ENCODE results near the gene NTM. TPM values are rescaled to one million over a fixed set of nuclear protein-coding genes. Genes with fewer than 3 reads are reported as not detected.
"Not testable (repeated sequence)": the region's sequence is repeated elsewhere in the genome, so short reads cannot be mapped to it uniquely, and the experiment has no call there.

Gene NTM
- total RNA-seq, 1 donor from 2014 or later: 92.1 TPM

GRCh38 chr11:132361011-132361550 is 990.7 kb downstream of the NTM start:
- TF ChIP-seq, protein P1, sequence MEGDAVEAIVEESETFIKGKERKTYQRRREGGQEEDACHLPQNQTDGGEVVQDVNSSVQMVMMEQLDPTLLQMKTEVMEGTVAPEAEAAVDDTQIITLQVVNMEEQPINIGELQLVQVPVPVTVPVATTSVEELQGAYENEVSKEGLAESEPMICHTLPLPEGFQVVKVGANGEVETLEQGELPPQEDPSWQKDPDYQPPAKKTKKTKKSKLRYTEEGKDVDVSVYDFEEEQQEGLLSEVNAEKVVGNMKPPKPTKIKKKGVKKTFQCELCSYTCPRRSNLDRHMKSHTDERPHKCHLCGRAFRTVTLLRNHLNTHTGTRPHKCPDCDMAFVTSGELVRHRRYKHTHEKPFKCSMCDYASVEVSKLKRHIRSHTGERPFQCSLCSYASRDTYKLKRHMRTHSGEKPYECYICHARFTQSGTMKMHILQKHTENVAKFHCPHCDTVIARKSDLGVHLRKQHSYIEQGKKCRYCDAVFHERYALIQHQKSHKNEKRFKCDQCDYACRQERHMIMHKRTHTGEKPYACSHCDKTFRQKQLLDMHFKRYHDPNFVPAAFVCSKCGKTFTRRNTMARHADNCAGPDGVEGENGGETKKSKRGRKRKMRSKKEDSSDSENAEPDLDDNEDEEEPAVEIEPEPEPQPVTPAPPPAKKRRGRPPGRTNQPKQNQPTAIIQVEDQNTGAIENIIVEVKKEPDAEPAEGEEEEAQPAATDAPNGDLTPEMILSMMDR (IDR thresholded peaks at IDR 0.05): no peak
- Mint-ChIP-seq H3K4me3 (ENCODE audit: unreplicated experiment) (no peak overlapping the region), H3K36me3 (ENCODE audit: low read depth) (no peaks in the 10 kb centered on the region), H3K27ac (ENCODE audit: unreplicated experiment) (no peak overlapping the region), H3K4me1 (ENCODE audit: low read depth) (no peaks in the 10 kb centered on the region), H3K9me3 (ENCODE audit: low read depth) (peaks cover 3% of the 10 kb centered on the region), H3K27me3 (ENCODE audit: low read depth) (peaks cover 8% of the 10 kb centered on the region)
- DNase-seq (ENCODE audit: low spot score): no peak

GRCh38 chr11:132365650-132366049 is 995.2 kb downstream of the NTM start:
- peaks cover 2% of the 10 kb centered on the region for H3K27me3 Mint-ChIP-seq (ENCODE audit: low read depth)
- DNase-seq (ENCODE audit: low spot score): no peak
- TF ChIP-seq, protein P1 (IDR thresholded peaks at IDR 0.05): no peak
- H3K4me3 Mint-ChIP-seq (ENCODE audit: unreplicated experiment): no peak overlapping the region
- peaks cover 2% of the 10 kb centered on the region for H3K36me3 Mint-ChIP-seq (ENCODE audit: low read depth)
- H3K9me3 Mint-ChIP-seq (ENCODE audit: low read depth): peaks cover 13% of the 10 kb centered on the region
- H3K27ac Mint-ChIP-seq (ENCODE audit: unreplicated experiment): no peak overlapping the region
- no peaks in the 10 kb centered on the region for H3K4me1 Mint-ChIP-seq (ENCODE audit: low read depth)

GRCh38 chr11:132367293-132367692 is 996.9 kb downstream of the NTM start:
- no peak for DNase-seq (ENCODE audit: low spot score)
- Mint-ChIP-seq H3K4me3 (ENCODE audit: unreplicated experiment) (no peak overlapping the region), H3K9me3 (ENCODE audit: low read depth) (peaks cover 13% of the 10 kb centered on the region), H3K36me3 (ENCODE audit: low read depth) (peaks cover 2% of the 10 kb centered on the region), H3K27me3 (ENCODE audit: low read depth) (peaks cover 2% of the 10 kb centered on the region), H3K4me1 (ENCODE audit: low read depth) (no peaks in the 10 kb centered on the region), H3K27ac (ENCODE audit: unreplicated experiment) (no peak overlapping the region)
- TF ChIP-seq, protein P1 (IDR thresholded peaks at IDR 0.05): no peak

- not testable (repeated sequence) for H3K27me3 Mint-ChIP-seq (ENCODE audit: low read depth); H3K36me3 Mint-ChIP-seq (ENCODE audit: low read depth); H3K4me1 Mint-ChIP-seq (ENCODE audit: low read depth); H3K27ac Mint-ChIP-seq (ENCODE audit: unreplicated experiment); DNase-seq (ENCODE audit: low spot score); H3K4me3 Mint-ChIP-seq (ENCODE audit: unreplicated experiment)
- peaks cover 10% of the 10 kb centered on the region for H3K9me3 Mint-ChIP-seq (ENCODE audit: low read depth)
Measured at GRCh38 chr11:132370114-132370513, 999.7 kb downstream of the NTM start.

DNA sequence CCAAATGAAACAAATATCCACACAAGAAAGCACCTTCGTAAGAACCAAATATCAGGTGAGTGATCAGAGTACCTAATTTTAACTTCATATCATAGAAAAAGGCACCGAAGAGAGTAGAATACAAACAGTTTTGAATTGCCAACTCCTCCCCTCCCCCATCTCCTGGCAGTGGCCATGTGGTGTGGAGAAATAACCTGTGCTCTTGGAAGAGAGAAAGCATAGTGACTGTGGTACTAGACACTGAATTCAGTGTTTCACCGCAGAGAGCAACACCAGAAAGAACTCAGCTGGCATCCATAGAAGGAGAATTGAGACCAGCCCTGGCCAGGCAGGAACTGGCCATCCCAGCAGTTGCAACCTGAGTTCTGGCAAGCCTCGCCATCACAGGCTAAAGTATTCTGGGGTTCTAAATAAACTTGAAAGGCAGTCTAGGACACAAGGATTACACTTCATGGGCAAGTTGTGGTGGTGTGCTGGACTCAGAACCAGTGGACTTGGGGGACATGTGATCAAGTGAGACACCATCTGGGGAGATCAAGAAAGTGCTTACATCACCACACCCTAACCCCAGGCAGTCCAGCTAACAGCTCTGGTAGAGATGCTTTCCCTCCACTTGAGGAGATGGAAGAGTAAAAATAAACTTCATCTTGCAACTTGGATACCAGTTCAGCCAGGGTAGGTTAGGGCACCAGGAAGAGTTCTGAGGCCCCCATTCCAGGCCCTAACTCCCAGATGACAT is 1003.2 kb downstream of the NTM start:
- DNase-seq (ENCODE audit: low spot score): no peak
- Mint-ChIP-seq H3K36me3 (ENCODE audit: low read depth) (no peaks in the 10 kb centered on the region), H3K4me1 (ENCODE audit: low read depth) (no peaks in the 10 kb centered on the region), H3K9me3 (ENCODE audit: low read depth) (peaks cover 10% of the 10 kb centered on the region), H3K27me3 (ENCODE audit: low read depth) (peaks cover 2% of the 10 kb centered on the region), H3K4me3 (ENCODE audit: unreplicated experiment) (no peak overlapping the region), H3K27ac (ENCODE audit: unreplicated experiment) (no peak overlapping the region)
- TF ChIP-seq, protein P1 (IDR thresholded peaks at IDR 0.05): no peak

DNA sequence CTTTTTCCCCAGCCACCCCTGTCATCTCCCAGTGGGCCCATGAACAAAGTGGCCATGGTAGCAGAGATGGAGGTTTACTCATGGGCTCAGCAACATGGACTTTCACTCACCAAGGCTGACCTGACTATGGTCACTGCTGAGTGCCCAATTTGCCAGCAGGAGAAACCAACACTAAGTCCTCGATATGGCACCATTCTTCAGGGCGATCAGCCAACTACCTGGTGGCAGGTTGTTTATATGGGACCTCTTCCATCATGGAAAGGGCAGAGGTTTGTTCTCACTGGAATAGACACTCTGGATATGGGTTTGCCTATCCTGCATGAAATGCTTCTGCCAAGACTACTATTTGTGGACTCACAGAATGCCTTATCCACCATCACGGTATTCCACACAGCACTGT is 1009.1 kb downstream of the NTM start:
- no peaks in the 10 kb centered on the region for H3K4me1 Mint-ChIP-seq (ENCODE audit: low read depth)
- H3K4me3 Mint-ChIP-seq (ENCODE audit: unreplicated experiment): no peak overlapping the region
- peaks cover under 1% of the 10 kb centered on the region for H3K27me3 Mint-ChIP-seq (ENCODE audit: low read depth)
- H3K9me3 Mint-ChIP-seq (ENCODE audit: low read depth): peaks cover 30% of the 10 kb centered on the region
- TF ChIP-seq, protein P1 (IDR thresholded peaks at IDR 0.05): no peak
- H3K36me3 Mint-ChIP-seq (ENCODE audit: low read depth): peaks cover 8% of the 10 kb centered on the region
- no peak for DNase-seq (ENCODE audit: low spot score)
- no peak overlapping the region for H3K27ac Mint-ChIP-seq (ENCODE audit: unreplicated experiment)
